GM23338 (cell line): ENCODE measurements around the gene AKT2.

Experiments used
- CREB1 ChIP-seq: fragments of 250-450 bp; sonication (Bioruptor Pico); IDR thresholded peaks from 2 replicates; pipeline ENCODE4 v1.5.0; 2020; ENCODE audit warnings: low read depth, mild to moderate bottlenecking, moderate library complexity
- CTCF ChIP-seq, 2 experiments: fragments of 200-600 bp in 1 of 2; sonication (generic) in 1 of 2; conservative IDR thresholded peaks; 2 replicates each; pipeline versions ENCODE4 v1.5.1 to v1.6.1; 2016 to 2017; ENCODE audit warnings: antibody characterized with exemption in 2 of 2, low read depth in 2 of 2, mild to moderate bottlenecking in 2 of 2, moderate library complexity in 1 of 2
- ETS1 ChIP-seq: IDR thresholded peaks from 2 replicates; pipeline ENCODE4 v1.6.1; 2016; ENCODE audit warnings: antibody characterized with exemption
- EZH2 ChIP-seq: fragments of 200-600 bp; sonication (generic); IDR thresholded peaks from one replicate; pipeline ENCODE4 v1.8.0; 2017; ENCODE audit warnings: antibody characterized with exemption, mild to moderate bottlenecking, low read depth; ENCODE audit not compliant: unreplicated experiment
- EZH2phosphoT487 ChIP-seq: fragments of 200-600 bp; sonication (generic); IDR thresholded peaks from one replicate; pipeline ENCODE4 v1.8.1; 2018; ENCODE audit warnings: antibody characterized with exemption; ENCODE audit not compliant: unreplicated experiment
- JUNB ChIP-seq: IDR thresholded peaks from one replicate; pipeline ENCODE4 v1.6.1; 2016; ENCODE audit warnings: antibody characterized with exemption; ENCODE audit not compliant: unreplicated experiment
- POLR2AphosphoS5 ChIP-seq: IDR thresholded peaks from 2 replicates; pipeline ENCODE4 v1.6.1; 2016; ENCODE audit warnings: antibody characterized with exemption, low read depth
- REST ChIP-seq: IDR thresholded peaks from one replicate; pipeline ENCODE4 v1.6.1; 2018; ENCODE audit warnings: antibody characterized with exemption; ENCODE audit not compliant: unreplicated experiment

GRCh38 chr19:40241809-40242384, 43.2 kb downstream of the AKT2 start:
- TF ChIP-seq CTCF (conservative IDR thresholded peaks at IDR 0.05; ENCODE audit: low read depth in 2 of 2) (no peak), REST (no peak), EZH2 (no peak), POLR2AphosphoS5 (no peak), JUNB (no peak), EZH2phosphoT487 (no peak), CREB1 (CRISPR knock-in tag) (no peak), ETS1 (no peak)
